ENCODE data around the gene NPBWR2.
A peak's percentile ranks its signal among the peaks of the same experiment; 100 is the strongest.

The NPBWR2 gene

DNA sequence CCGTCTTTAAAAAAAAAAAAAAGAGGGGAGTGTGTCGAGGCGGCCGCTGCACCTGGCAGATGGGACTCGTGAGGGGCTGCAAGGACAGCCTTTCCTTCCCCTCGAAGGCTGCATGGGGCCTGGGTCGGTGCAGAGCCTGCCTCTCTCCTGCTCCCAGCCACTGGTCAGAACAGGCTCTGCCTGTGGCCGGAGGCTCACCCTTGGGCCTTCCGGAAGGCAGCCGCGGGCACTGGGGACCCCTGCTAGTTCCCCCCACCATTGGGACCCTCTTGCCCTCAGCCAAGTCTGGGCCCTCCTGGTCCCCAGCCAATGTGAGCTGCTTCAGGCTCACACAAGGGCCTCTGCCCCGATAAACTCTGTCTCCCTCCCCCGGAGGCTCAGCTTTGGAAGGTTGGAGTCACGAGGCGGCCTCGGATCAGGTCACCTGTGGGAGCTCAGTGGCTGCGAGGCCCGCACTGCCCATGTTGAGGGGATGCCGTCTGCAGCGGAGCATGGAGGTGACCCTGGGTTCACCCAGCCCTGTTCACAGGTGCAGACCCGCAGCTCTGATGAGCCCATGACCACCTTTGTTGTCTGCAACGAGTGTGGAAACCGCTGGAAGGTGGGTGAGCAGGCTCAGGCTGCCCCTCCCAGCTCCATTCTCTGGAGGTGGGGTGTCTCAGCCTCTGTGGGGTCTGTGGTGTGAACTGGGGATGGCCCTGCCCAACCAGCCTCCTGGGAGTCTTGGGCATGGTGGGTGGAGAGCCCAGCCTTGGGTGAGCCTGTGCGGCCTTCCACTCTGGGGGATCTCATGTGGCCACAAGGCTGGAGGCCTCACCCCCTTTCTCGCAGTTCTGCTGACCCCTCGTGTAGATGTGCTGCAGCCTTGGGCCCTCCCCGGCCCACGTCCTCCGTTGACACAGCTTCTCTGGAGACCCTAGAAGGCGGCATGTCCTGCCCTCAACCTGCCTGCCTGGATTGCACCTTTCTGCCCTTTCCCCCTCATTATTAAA is 35.7 kb downstream of the NPBWR2 start:
- DNase-seq (ENCODE audit: low read depth) = no peak
- H3K4me3 ChIP-seq (ENCODE audit: low read depth, low read length) = no peak overlapping the region
- TF ChIP-seq, protein P1, sequence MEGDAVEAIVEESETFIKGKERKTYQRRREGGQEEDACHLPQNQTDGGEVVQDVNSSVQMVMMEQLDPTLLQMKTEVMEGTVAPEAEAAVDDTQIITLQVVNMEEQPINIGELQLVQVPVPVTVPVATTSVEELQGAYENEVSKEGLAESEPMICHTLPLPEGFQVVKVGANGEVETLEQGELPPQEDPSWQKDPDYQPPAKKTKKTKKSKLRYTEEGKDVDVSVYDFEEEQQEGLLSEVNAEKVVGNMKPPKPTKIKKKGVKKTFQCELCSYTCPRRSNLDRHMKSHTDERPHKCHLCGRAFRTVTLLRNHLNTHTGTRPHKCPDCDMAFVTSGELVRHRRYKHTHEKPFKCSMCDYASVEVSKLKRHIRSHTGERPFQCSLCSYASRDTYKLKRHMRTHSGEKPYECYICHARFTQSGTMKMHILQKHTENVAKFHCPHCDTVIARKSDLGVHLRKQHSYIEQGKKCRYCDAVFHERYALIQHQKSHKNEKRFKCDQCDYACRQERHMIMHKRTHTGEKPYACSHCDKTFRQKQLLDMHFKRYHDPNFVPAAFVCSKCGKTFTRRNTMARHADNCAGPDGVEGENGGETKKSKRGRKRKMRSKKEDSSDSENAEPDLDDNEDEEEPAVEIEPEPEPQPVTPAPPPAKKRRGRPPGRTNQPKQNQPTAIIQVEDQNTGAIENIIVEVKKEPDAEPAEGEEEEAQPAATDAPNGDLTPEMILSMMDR (IDR thresholded peaks at IDR 0.05; ENCODE audit: insufficient read depth, low read depth, low read length, missing control alignments) = no peak

DNA sequence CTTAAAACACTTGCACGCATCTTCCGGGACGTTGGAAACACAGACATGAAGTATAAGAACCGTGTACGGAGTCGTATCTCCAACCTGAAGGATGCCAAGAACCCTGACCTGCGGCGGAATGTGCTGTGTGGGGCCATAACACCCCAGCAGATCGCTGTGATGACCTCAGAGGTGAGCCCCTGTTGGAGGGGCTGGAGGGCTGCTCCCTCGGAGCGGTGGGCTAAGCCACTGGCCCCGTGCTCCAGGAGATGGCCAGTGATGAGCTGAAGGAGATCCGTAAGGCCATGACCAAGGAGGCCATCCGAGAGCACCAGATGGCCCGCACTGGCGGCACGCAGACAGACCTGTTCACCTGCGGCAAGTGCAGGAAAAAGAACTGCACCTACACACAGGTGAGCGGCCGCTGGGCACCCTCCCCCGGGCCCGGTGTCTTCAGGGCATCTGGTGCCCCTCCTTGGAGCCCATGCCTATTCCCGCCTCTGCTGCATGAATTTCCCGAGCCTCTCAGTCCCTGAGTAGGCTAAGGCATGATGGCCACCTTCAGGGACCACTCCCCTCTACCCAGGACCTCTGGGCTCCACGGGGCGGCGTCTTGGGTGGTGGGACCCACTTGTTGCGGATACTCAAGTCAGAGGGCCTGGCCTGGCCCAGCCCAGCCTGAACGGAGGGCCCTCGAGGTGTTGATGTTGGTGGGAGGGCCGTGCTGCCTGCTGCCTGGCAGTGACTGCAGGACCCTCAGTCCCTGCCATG is 36.9 kb downstream of the NPBWR2 start:
- H3K4me3 ChIP-seq (ENCODE audit: low read depth, low read length) = no peak overlapping the region
- TF ChIP-seq, protein P1 (IDR thresholded peaks at IDR 0.05; ENCODE audit: insufficient read depth, low read depth, low read length, missing control alignments) = no peak
- no peak for DNase-seq (ENCODE audit: low read depth)

DNA sequence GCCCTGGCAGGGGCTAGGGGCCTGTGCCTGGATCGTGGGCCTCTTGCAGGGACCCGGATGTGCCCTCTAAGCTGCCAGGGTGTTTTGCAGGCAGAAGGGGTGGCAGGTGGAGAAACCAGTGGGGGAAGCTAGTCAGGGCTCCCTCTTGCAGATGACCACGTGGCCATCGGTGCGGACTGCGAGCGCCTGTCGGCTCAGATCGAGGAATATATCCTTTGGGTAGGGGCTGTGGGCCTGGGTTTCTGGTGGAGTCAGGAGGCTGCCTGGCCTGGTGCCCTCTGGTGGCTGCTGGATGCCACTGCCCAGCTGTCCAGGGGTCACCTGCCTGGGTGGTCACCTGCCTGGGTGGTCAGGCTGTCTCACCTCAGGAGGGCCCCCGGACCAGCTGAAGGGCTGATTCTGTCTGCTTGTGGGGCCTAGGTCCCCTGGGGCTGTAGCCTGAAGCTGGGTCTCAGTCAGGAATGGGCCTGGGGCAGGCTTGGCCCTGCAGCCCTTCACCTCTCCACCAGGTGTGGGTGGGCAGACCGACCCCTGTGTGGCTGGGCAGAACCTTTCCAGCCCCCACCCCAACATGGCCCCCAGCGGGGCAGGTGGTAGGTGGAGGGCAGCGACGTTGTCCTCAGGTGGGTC is 37.6 kb downstream of the NPBWR2 start:
- H3K4me3 ChIP-seq (ENCODE audit: low read depth, low read length) = no peak overlapping the region
- TF ChIP-seq, protein P1 (IDR thresholded peaks at IDR 0.05; ENCODE audit: insufficient read depth, low read depth, low read length, missing control alignments) = peak; percentile 78
- no peak for DNase-seq (ENCODE audit: low read depth)

DNA sequence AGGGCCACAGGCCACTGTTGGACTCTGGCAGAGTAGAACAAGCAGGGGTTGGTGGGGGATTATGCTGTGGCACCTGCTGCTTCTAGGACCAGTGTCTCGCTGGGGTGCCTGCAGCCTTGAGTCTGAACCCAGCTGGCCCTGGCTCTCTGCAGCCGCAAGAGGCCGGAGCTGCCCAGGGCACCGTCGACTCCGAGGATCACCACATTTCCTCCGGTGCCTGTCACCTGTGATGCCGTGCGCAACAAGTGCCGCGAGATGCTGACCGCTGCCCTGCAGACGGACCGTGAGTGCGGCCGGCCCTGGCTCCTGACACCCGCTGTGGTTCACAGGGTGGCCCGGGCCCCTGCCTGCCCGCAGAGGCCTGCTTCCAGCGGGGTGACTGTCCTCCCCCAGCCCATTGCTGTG is 38.2 kb downstream of the NPBWR2 start:
- DNase-seq (ENCODE audit: low read depth) = no peak
- no peak overlapping the region for H3K4me3 ChIP-seq (ENCODE audit: low read depth, low read length)
- TF ChIP-seq, protein P1 (IDR thresholded peaks at IDR 0.05; ENCODE audit: insufficient read depth, low read depth, low read length, missing control alignments) = no peak

DNA sequence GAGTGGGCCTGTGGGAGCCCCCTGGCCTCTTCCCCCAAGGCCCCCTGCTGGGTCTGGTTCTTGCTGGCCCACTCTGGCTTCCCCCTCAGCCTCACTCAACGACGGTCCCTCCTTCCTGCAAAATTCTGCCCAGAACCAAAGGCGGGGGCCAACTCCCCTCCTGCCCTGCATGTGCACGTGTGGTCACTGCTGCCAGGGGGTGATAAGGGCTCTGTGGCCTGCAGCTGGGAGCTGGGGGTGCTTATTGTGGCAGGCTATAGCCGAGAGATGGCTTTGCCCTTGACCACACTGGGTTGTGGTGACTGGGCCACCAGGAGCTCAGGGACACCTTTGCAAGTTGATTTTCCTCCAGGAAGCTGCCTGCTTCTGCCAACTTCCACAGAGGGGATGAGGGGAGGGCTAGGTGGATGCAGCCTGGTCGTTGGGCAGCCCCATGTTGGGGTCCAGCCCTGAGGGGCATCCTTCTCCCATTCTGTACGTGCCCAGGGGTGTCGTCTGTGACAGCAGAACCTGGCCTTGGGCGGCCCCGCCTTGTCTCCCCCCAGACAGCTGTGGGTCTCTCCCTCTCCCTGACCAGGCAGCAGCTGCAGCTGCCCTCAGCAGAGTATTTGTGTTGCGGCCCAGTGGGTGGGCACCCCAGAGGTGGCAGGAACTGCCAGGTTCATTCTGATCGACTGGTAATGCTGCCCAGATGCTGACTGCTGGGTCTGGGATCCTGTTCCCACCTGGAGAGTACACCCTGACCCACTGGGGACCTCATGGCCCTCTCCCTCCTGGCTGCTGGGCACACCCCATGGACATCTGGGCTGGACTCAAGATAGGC is 38.8 kb downstream of the NPBWR2 start:
- H3K4me3 ChIP-seq (ENCODE audit: low read depth, low read length) = no peak overlapping the region
- TF ChIP-seq, protein P1 (IDR thresholded peaks at IDR 0.05; ENCODE audit: insufficient read depth, low read depth, low read length, missing control alignments) = no peak
- DNase-seq (ENCODE audit: low read depth) = no peak

DNA sequence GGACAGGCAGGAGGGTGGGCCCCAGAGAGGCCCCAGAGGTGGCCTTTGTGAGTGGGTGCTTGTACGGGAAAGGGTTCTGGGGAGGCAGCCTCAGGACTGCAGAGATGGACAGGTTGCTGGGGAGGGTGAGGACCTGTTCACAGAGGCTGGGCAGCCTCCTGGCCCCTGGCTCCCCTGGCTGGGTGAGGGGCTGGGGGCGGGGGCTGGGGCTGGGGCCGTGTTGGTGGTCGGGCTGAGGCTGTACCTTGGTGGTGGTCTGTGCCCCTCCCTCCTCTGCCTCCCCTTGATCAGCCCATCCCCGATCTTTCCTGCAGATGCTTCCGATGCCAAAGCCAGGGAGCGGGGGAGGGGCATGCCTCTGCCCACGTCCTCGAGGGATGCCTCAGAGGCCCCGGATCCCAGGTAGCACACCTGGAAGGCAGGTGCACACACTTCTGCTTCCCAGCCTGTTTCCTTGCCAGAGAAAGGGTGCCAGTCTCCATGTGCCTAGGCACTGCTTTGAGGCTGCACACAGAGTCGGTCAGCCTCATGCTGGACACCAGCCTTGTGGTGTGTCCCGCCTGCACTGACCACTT is 39.5 kb downstream of the NPBWR2 start:
- no peak overlapping the region for H3K4me3 ChIP-seq (ENCODE audit: low read depth, low read length)
- TF ChIP-seq, protein P1 (IDR thresholded peaks at IDR 0.05; ENCODE audit: insufficient read depth, low read depth, low read length, missing control alignments) = no peak

More for the DNA sequence above, 39.5 kb downstream of the NPBWR2 start:
- no peak for DNase-seq (ENCODE audit: low read depth)

Data from GM12865 (cell line).